ENCODE data around the gene TIMP3.
A peak's percentile ranks its signal among the peaks of the same experiment; 100 is the strongest.

GRCh38 chr22:32775957-32776356, 25.5 kb upstream of the TIMP3 start:
- peak in 2 of 4 experiments; percentile 9 to 37 for TF ChIP-seq CTCF (IDR thresholded peaks at IDR 0.05)
- TF ChIP-seq POLR2AphosphoS5 (IDR thresholded peaks at IDR 0.05): no peak
- no peak for TF ChIP-seq POLR2A (IDR thresholded peaks at IDR 0.05)
- TF ChIP-seq EP300 (IDR thresholded peaks at IDR 0.05): no peak

Data from gastroesophageal sphincter (tissue), 3 donors.